Endodermal cell (in vitro differentiated cells): ENCODE results near the gene DCPS. TPM values are rescaled to one million over a fixed set of nuclear protein-coding genes. Genes with fewer than 3 reads are reported as not detected.

ENCODE experiments used
- DNase-seq: peaks from one replicate; pipeline ENCODE4 v3.0.0-alpha.2; 2017
- H3K27ac ChIP-seq: 2 replicates; pipeline ENCODE4 v1.5.1; 2013; ENCODE audit warnings: mild to moderate bottlenecking, low read depth, low read length, moderate library complexity
- H3K27me3 ChIP-seq: 2 replicates; pipeline ENCODE4 v1.6.1; 2013; ENCODE audit warnings: mild to moderate bottlenecking, low read length, moderate library complexity; ENCODE audit not compliant: insufficient read depth, control insufficient read depth, poor library complexity, severe bottlenecking
- H3K36me3 ChIP-seq: 2 replicates; pipeline ENCODE4 v1.7.0; 2013; ENCODE audit warnings: mild to moderate bottlenecking, low read length, moderate library complexity; ENCODE audit not compliant: control insufficient read depth, insufficient read depth
- H3K4me1 ChIP-seq: one replicate; pipeline ENCODE4 v1.7.0; 2013; ENCODE audit warnings: low read length; ENCODE audit not compliant: control insufficient read depth, insufficient read depth
- H3K4me3 ChIP-seq: 2 replicates; pipeline ENCODE4 v1.5.1; 2013; ENCODE audit warnings: mild to moderate bottlenecking, low read length, moderate library complexity
- H3K9ac ChIP-seq: 2 replicates; pipeline ENCODE4 v1.6.1; 2013; ENCODE audit warnings: mild to moderate bottlenecking, low read length, moderate library complexity; ENCODE audit not compliant: poor library complexity, severe bottlenecking; ENCODE audit errors: extremely low read depth
- H3K9me3 ChIP-seq: 2 replicates; pipeline ENCODE4 v1.6.1; 2013; ENCODE audit warnings: mild to moderate bottlenecking, low read length, moderate library complexity; ENCODE audit not compliant: control insufficient read depth
- H3K27ac Mint-ChIP-seq: 2 replicates; pipeline ENCODE4 v1.8.0; 2020; ENCODE audit warnings: mixed read lengths
- H3K27me3 Mint-ChIP-seq: 2 replicates; pipeline ENCODE4 v1.8.0; 2021; ENCODE audit warnings: mild to moderate bottlenecking, mixed read lengths; ENCODE audit not compliant: insufficient read depth
- H3K36me3 Mint-ChIP-seq: 2 replicates; pipeline ENCODE4 v1.8.0; 2020; ENCODE audit warnings: low read depth, mixed read lengths
- H3K4me1 Mint-ChIP-seq: 2 replicates; pipeline ENCODE4 v1.8.0; 2020; ENCODE audit warnings: mixed read lengths
- H3K4me3 Mint-ChIP-seq: 2 replicates; pipeline ENCODE4 v1.8.0; 2020; ENCODE audit warnings: mild to moderate bottlenecking, moderate library complexity, mixed read lengths
- H3K9me3 Mint-ChIP-seq: 2 replicates; pipeline ENCODE4 v1.8.0; 2020; ENCODE audit warnings: mild to moderate bottlenecking, mixed read lengths
- CTCF ChIP-seq: fragments of 200-600 bp; sonication (generic); conservative IDR thresholded peaks from 2 replicates; pipeline ENCODE4 v1.5.0; 2021; ENCODE audit warnings: antibody characterized with exemption, mild to moderate bottlenecking
- WGBS, 2 experiments: methylation state at CpG; one replicate each; pipeline versions ENCODE4 v1.1.5 to v1.1.7; 2013; ENCODE audit warnings: missing lambda C conversion rate in 2 of 2, mixed read lengths in 1 of 2; ENCODE audit not compliant: insufficient coverage in 1 of 2, insufficient read length in 1 of 2; 5-methylcytosine and 5-hydroxymethylcytosine counted together
- total RNA-seq, 2 donors: library from RNA; stranded (reverse); fragmentation: NEBNext Ultra II Directional in 1 of 2; extraction: Animal tissue kit (Norgen Biotek cat#: 25700) in 1 of 2; gene quantifications; 2 replicates in 1 of 2; 3 replicates in 1 of 2; pipeline ENCODE4 v1.2.1, GENCODE V29; 2021

Gene DCPS
- total RNA-seq, 2 donors from 2014 or later = 19.0 to 22.6 TPM

- Histone ChIP-seq H3K4me1 (peaks cover 5% of the 10 kb centered on the region), H3K27me3 (no peaks in the 10 kb centered on the region), H3K9me3 (no peaks in the 10 kb centered on the region), H3K9ac (no peak overlapping the region), H3K27ac (no peak overlapping the region), H3K4me3 (no peak overlapping the region), H3K36me3 (no peaks in the 10 kb centered on the region)
- no peak for TF ChIP-seq CTCF
- H3K27ac Mint-ChIP-seq = no peak overlapping the region
- H3K4me3 Mint-ChIP-seq = no peak overlapping the region
- 97 to 98% methylated on average over 3 of the region's 5 CpGs for WGBS, 2 experiments
- no peaks in the 10 kb centered on the region for H3K9me3 Mint-ChIP-seq
- H3K4me1 Mint-ChIP-seq = peaks cover 22% of the 10 kb centered on the region
- no peak for DNase-seq
- H3K27me3 Mint-ChIP-seq = no peaks in the 10 kb centered on the region
- H3K36me3 Mint-ChIP-seq = peaks cover 4% of the 10 kb centered on the region
Observed at GRCh38 chr11:126387857-126388256, 84.0 kb downstream of the DCPS start.

- no peaks in the 10 kb centered on the region for H3K27me3 Mint-ChIP-seq
- H3K4me3 Mint-ChIP-seq = no peak overlapping the region
- H3K27ac ChIP-seq = no peak overlapping the region
- H3K36me3 Mint-ChIP-seq = peaks cover 4% of the 10 kb centered on the region
- H3K27me3 ChIP-seq = no peaks in the 10 kb centered on the region
- H3K4me3 ChIP-seq = no peak overlapping the region
- H3K4me1 Mint-ChIP-seq = peaks cover 22% of the 10 kb centered on the region
- H3K36me3 ChIP-seq = no peaks in the 10 kb centered on the region
- WGBS, 2 experiments = 96% methylated on average over 4 of the region's 5 CpGs; no CpG with 5 or more reads in 1 of the 2 experiments
- H3K9me3 ChIP-seq = no peaks in the 10 kb centered on the region
- no peak overlapping the region for H3K9ac ChIP-seq
- no peaks in the 10 kb centered on the region for H3K9me3 Mint-ChIP-seq
- peaks cover 5% of the 10 kb centered on the region for H3K4me1 ChIP-seq
- DNase-seq = no peak
- TF ChIP-seq CTCF = no peak
- no peak overlapping the region for H3K27ac Mint-ChIP-seq
Observed at GRCh38 chr11:126390272-126390867, 86.5 kb downstream of the DCPS start.

- TF ChIP-seq CTCF = no peak
- H3K27ac ChIP-seq = no peak overlapping the region
- H3K9me3 ChIP-seq = no peaks in the 10 kb centered on the region
- DNase-seq = no peak
- Mint-ChIP-seq H3K9me3 (no peaks in the 10 kb centered on the region), H3K27ac (peak overlapping the region; percentile 43), H3K4me1 (peaks cover 16% of the 10 kb centered on the region), H3K4me3 (no peak overlapping the region), H3K27me3 (no peaks in the 10 kb centered on the region), H3K36me3 (peaks cover 4% of the 10 kb centered on the region)
- H3K9ac ChIP-seq = no peak overlapping the region
- no peak overlapping the region for H3K4me3 ChIP-seq
- peaks cover 2% of the 10 kb centered on the region for H3K4me1 ChIP-seq
- H3K36me3 ChIP-seq = no peaks in the 10 kb centered on the region
- no peaks in the 10 kb centered on the region for H3K27me3 ChIP-seq
- WGBS, 2 experiments = 90 to 100% methylated on average over 1 to 7 of the region's 7 CpGs
Observed at GRCh38 chr11:126391286-126391954, 87.6 kb downstream of the DCPS start.
